DOHH2 (cell line): Measurements from ENCODE around the gene MT2A.

Experiments
- H3F3A ChIP-seq: fragments of 200-600 bp; sonication (generic), shearing (Covaris generic); 2 replicates; pipeline ENCODE4 v1.6.0; 2016; ENCODE audit warnings: antibody characterized with exemption, mild to moderate bottlenecking; ENCODE audit not compliant: control insufficient read depth, insufficient read depth
- H3K27ac ChIP-seq: fragments of 200-600 bp; sonication (generic); 2 replicates; pipeline ENCODE4 v1.5.1; 2014; ENCODE audit warnings: low read depth, mild to moderate bottlenecking, low read length, moderate library complexity
- H3K27me3 ChIP-seq: fragments of 200-600 bp; sonication (generic); 2 replicates; pipeline ENCODE4 v1.6.1; 2014; ENCODE audit warnings: mild to moderate bottlenecking, low read length, mixed read lengths; ENCODE audit not compliant: control insufficient read depth
- H3K36me3 ChIP-seq: fragments of 200-600 bp; sonication (generic); 2 replicates; pipeline ENCODE4 v1.6.1; 2014; ENCODE audit warnings: mild to moderate bottlenecking, low read length, moderate library complexity, mixed read lengths; ENCODE audit not compliant: control insufficient read depth
- H3K4me1 ChIP-seq: fragments of 200-600 bp; sonication (generic); 2 replicates; pipeline ENCODE4 v1.6.1; 2014; ENCODE audit warnings: mild to moderate bottlenecking, low read length, mixed read lengths; ENCODE audit not compliant: control insufficient read depth
- H3K4me2 ChIP-seq: fragments of 200-600 bp; sonication (generic); 2 replicates; pipeline ENCODE4 v1.6.0; 2014; ENCODE audit warnings: mild to moderate bottlenecking, low read length, moderate library complexity
- H3K4me3 ChIP-seq: fragments of 200-600 bp; sonication (generic); 2 replicates; pipeline ENCODE4 v1.5.1; 2014; ENCODE audit warnings: mild to moderate bottlenecking, low read length, mixed read lengths
- H3K79me2 ChIP-seq: fragments of 200-600 bp; sonication (generic); 2 replicates; pipeline ENCODE4 v1.6.1; 2014; ENCODE audit warnings: mild to moderate bottlenecking, low read length, mixed read lengths; ENCODE audit not compliant: control insufficient read depth
- H3K9me2 ChIP-seq: fragments of 200-600 bp; sonication (generic); replicated peaks from 2 replicates; pipeline ENCODE4 v1.6.1; 2014; ENCODE audit warnings: mild to moderate bottlenecking, low read length, mixed read lengths; ENCODE audit not compliant: control insufficient read depth
- H3K9me3 ChIP-seq: fragments of 200-600 bp; sonication (generic); 2 replicates; pipeline ENCODE4 v1.6.1; 2014; ENCODE audit warnings: antibody characterized with exemption, low read length, mixed read lengths; ENCODE audit not compliant: control insufficient read depth, insufficient read depth
- H4K20me1 ChIP-seq: fragments of 200-600 bp; sonication (generic); 2 replicates; pipeline ENCODE4 v1.6.0; 2014; ENCODE audit warnings: low read depth, mild to moderate bottlenecking, antibody characterized with exemption, low read length, moderate library complexity; ENCODE audit not compliant: control insufficient read depth, insufficient read depth
- EZH2phosphoT487 ChIP-seq: fragments of 200-600 bp; sonication (generic); IDR thresholded peaks from 2 replicates; pipeline ENCODE4 v1.6.1; 2017; ENCODE audit warnings: borderline replicate concordance, mild to moderate bottlenecking, antibody characterized with exemption, low read length, moderate library complexity, mixed read lengths
- TF ChIP-seq, protein P1 (sequence below): fragments of 200-600 bp; sonication (generic); IDR thresholded peaks from one replicate; pipeline ENCODE4 v1.5.1; 2014; ENCODE audit warnings: antibody characterized with exemption, mild to moderate bottlenecking, low read depth, low read length; ENCODE audit not compliant: poor library complexity, severe bottlenecking

The MT2A gene

DNA sequence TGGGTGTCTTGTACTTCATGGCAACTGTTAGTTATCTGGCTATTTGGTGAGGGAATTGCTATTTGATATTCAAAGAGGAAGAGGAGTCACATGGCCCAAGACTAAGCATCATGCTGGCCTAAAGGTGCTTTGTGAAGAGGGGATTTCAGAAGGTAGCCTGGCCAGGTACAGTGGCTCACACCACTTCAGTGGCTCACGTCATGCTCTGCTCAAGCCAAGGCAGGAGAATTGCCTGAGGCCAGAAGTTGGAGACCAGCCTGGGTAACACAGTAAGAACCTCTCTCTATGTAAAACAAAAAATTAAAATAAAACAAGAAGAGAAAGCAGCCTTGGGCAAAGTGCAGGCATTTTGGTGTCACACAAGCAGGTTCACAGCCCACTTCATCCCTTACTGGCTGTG, 36.9 kb downstream of the MT2A start:
- TF ChIP-seq EZH2phosphoT487: no peak
- TF ChIP-seq, protein P1, sequence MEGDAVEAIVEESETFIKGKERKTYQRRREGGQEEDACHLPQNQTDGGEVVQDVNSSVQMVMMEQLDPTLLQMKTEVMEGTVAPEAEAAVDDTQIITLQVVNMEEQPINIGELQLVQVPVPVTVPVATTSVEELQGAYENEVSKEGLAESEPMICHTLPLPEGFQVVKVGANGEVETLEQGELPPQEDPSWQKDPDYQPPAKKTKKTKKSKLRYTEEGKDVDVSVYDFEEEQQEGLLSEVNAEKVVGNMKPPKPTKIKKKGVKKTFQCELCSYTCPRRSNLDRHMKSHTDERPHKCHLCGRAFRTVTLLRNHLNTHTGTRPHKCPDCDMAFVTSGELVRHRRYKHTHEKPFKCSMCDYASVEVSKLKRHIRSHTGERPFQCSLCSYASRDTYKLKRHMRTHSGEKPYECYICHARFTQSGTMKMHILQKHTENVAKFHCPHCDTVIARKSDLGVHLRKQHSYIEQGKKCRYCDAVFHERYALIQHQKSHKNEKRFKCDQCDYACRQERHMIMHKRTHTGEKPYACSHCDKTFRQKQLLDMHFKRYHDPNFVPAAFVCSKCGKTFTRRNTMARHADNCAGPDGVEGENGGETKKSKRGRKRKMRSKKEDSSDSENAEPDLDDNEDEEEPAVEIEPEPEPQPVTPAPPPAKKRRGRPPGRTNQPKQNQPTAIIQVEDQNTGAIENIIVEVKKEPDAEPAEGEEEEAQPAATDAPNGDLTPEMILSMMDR: no peak
- H3K4me1 ChIP-seq: no peaks in the 10 kb centered on the region
- no peaks in the 10 kb centered on the region for H3K9me3 ChIP-seq
- H3K27ac ChIP-seq: no peak overlapping the region
- no peak overlapping the region for H3K4me3 ChIP-seq
- peaks cover 91% of the 10 kb centered on the region for H3K27me3 ChIP-seq
- no peaks in the 10 kb centered on the region for H3K79me2 ChIP-seq
- H4K20me1 ChIP-seq: no peaks in the 10 kb centered on the region
- no peak overlapping the region for H3K4me2 ChIP-seq
- no peaks in the 10 kb centered on the region for H3K9me2 ChIP-seq
- no peaks in the 10 kb centered on the region for H3K36me3 ChIP-seq
- no peaks in the 10 kb centered on the region for H3F3A ChIP-seq

DNA sequence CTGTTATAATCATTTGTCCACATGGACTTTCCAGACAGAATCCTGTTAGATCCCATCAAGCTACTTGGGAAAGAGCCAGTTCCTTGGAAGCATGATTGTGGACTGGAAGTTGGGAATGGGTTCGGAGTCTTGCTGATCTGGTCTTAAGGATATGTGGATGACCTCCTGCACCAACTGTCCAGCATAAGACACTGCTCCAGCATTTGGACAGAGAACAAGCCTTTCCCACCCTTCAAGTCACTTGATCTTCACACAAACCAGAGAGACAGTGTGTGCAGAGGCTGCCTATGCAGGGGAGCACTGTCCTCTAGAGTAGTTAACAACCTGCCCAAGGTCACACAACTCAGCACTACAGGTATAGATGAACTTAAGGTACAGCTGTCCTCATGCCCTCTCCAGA, 37.5 kb downstream of the MT2A start:
- Histone ChIP-seq H3K9me2 (no peaks in the 10 kb centered on the region), H4K20me1 (no peaks in the 10 kb centered on the region), H3K27me3 (peaks cover 86% of the 10 kb centered on the region), H3K4me3 (no peak overlapping the region), H3K4me1 (no peaks in the 10 kb centered on the region), H3F3A (no peaks in the 10 kb centered on the region), H3K27ac (no peak overlapping the region), H3K4me2 (no peak overlapping the region), H3K9me3 (no peaks in the 10 kb centered on the region), H3K79me2 (no peaks in the 10 kb centered on the region), H3K36me3 (no peaks in the 10 kb centered on the region)
- TF ChIP-seq EZH2phosphoT487: no peak
- TF ChIP-seq, protein P1: no peak

DNA sequence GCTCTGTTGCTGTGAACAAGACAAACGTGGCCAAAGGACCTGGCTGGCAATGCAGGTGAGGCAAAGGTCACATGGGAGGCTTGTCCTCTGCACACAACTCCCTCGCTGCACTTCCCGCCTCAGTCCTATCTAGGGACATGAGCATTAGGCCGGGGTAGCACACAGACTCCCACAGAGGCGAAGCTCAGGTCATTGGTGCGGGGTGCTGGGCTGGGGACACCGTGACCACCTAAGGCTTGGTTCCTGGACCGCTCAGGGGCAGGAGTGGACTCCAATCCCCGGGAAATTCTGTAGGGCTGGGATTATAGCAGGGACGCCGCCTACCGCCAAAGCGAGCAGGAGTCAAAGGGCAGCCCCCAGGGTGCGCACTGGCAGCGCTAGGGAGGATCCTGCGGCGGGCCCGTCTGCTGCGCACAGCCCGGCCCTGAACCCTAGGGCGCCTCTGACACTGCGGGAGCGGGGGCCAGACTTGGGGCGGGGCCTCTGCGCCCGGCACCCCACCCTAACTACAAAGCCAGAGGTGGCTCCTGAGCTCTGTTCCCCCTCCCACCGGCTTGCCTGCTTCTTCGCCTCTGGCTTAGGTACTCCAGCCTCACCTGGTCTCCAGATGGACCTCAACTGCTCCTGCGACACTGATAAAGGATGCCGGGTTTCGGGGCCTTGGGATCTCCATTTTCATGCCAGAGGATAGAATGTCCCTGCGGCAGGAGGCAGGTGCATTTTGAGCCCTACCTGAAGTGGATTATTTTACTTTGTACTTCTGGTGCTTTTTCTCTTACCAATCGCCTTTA, 39.5 kb downstream of the MT2A start:
- H3K27me3 ChIP-seq: peaks cover 73% of the 10 kb centered on the region

More for the DNA sequence above, 39.5 kb downstream of the MT2A start:
- no peaks in the 10 kb centered on the region for H3K9me2 ChIP-seq
- H4K20me1 ChIP-seq: no peaks in the 10 kb centered on the region
- H3F3A ChIP-seq: no peaks in the 10 kb centered on the region
- H3K4me1 ChIP-seq: no peaks in the 10 kb centered on the region
- no peaks in the 10 kb centered on the region for H3K79me2 ChIP-seq
- no peaks in the 10 kb centered on the region for H3K9me3 ChIP-seq
- H3K27ac ChIP-seq: no peak overlapping the region
- H3K4me3 ChIP-seq: no peak overlapping the region
- TF ChIP-seq EZH2phosphoT487: no peak
- TF ChIP-seq, protein P1: no peak
- no peaks in the 10 kb centered on the region for H3K36me3 ChIP-seq
- no peak overlapping the region for H3K4me2 ChIP-seq
